ENCODE data around the gene ATP10A. TPM values are rescaled to one million over a fixed set of nuclear protein-coding genes. Genes with fewer than 3 reads are reported as not detected.

Gene ATP10A
- total and polyA plus RNA-seq, 7 donors, result 0.08 to 0.60 (median 0.36) TPM

DNA sequence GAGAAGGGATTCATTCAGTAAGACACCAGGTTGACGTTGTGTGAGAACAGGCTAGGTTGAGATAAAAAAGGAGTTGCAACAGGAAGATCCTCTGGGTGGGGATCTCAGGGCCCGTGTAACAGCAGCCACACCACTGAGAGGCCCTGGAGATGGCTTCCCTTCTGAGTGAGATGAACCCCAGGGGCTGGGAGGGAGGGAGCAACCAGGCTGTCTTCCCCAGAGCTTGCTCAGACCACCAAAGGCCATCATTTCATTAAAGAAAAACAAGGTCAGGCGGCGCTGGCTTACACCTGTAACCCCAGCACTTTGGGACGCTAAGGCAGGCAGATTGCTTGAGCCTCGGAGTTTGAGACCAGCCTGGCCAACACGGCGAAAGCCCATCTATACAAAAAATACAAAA, 187.7 kb downstream of the ATP10A start:
- Histone ChIP-seq H3K27ac (peak overlapping the region; percentile 58), H3K4me1 (peaks cover 50% of the 10 kb centered on the region), H3K4me3 (no peak overlapping the region), H3K9me3 (no peaks in the 10 kb centered on the region), H3K27me3 (ENCODE audit: insufficient read depth in 3 of 3, low read length in 2 of 3) (no peaks in the 10 kb centered on the region), H3K36me3 (ENCODE audit: insufficient read depth in 1 of 2, low read depth in 1 of 2) (no peaks in the 10 kb centered on the region)
- ATAC-seq, result peak in 2 of 4 donors; percentile 2 to 6
- intact Hi-C loops (cut with DNase I), result loop anchor here in 1 of 2 donors (5.0 kb wide), 1 partner anchor 108 kb away; no protein-coding TSS in a partner anchor
- TF ChIP-seq CTCF (IDR thresholded peaks at IDR 0.05), result no peak
- no peak for DNase-seq
- 68 to 71% (median 70%) methylated on average over 8 of the region's 8 CpGs for WGBS, 3 donors

DNA sequence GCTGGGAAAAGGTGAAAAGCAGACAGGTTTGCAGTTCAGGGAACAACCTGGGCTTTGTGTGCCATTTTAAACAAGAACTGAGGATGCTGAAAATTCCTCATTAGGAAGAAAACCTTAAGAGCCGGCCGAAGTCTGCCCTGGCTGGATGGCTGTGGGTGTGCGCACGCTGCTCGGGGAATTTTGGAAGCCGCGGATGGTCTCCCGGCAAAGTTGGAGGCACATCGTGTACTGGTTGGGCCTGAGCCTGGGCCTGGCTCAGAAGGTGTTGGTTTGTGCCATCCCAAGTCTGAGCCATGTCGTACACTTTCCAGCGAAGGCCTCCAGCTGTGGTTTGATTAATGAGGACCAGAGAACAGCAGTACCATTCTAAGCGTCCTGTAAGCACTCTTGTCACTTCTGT, 188.2 kb downstream of the ATP10A start:
- no peak overlapping the region for H3K4me3 ChIP-seq
- no peak for TF ChIP-seq CTCF (IDR thresholded peaks at IDR 0.05)
- H3K27me3 ChIP-seq (ENCODE audit: insufficient read depth in 3 of 3, low read length in 2 of 3), result no peaks in the 10 kb centered on the region
- H3K4me1 ChIP-seq, result peaks cover 55% of the 10 kb centered on the region
- WGBS, 3 donors, result 23 to 26% (median 26%) methylated on average over 12 of the region's 12 CpGs
- no peaks in the 10 kb centered on the region for H3K36me3 ChIP-seq (ENCODE audit: insufficient read depth in 1 of 2, low read depth in 1 of 2)
- DNase-seq (peak; percentile 81 to 93), ATAC-seq (peak; percentile 55 to 76 (median 74))
- no peaks in the 10 kb centered on the region for H3K9me3 ChIP-seq
- intact Hi-C loops (cut with DNase I), result loop anchor here in 1 of 2 donors (5.0 kb wide), 1 partner anchor 108 kb away; no protein-coding TSS in a partner anchor
- peak overlapping the region; percentile 58 for H3K27ac ChIP-seq

- intact Hi-C loops (cut with DNase I), result no loop called here
- ATAC-seq (no peak), DNase-seq (no peak)
- Histone ChIP-seq H3K4me1 (peaks cover 55% of the 10 kb centered on the region), H3K27me3 (ENCODE audit: insufficient read depth in 3 of 3, low read length in 2 of 3) (no peaks in the 10 kb centered on the region), H3K36me3 (ENCODE audit: insufficient read depth in 1 of 2, low read depth in 1 of 2) (no peaks in the 10 kb centered on the region), H3K4me3 (no peak overlapping the region), H3K27ac (no peak overlapping the region), H3K9me3 (no peaks in the 10 kb centered on the region)
- 80 to 87% (median 81%) methylated on average over 8 of the region's 8 CpGs for WGBS, 3 donors
- no peak for TF ChIP-seq CTCF (IDR thresholded peaks at IDR 0.05)
Measured at GRCh38 chr15:25673972-25674371, 189.2 kb downstream of the ATP10A start.

DNA sequence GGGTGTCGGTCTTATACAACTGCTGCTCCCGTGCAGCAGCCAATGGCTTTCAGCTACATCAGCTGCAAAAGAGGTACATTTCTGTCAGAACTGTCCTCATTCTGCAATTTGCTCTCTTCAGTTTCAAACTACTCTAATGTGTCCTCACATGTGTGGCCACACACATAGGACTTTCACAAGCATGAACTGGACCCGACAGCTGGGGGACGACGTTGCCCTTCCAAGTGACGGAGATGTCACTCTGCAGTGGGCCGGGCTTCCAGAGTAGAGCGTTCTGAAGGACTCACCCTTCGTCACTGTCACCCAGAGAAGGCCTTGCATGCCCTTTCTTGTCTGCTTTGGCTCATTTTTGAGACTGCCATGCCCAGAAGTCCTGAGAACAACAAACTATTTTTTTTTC, 189.8 kb downstream of the ATP10A start:
- ATAC-seq (peak in 2 of 4 donors; percentile 31 to 44), DNase-seq (peak in 1 of 2 donors; percentile 68)
- intact Hi-C loops (cut with DNase I), result no loop called here
- H3K4me1 ChIP-seq, result peaks cover 55% of the 10 kb centered on the region
- no peaks in the 10 kb centered on the region for H3K27me3 ChIP-seq (ENCODE audit: insufficient read depth in 3 of 3, low read length in 2 of 3)
- TF ChIP-seq CTCF (IDR thresholded peaks at IDR 0.05), result no peak
- H3K4me3 ChIP-seq, result no peak overlapping the region
- 45 to 73% (median 48%) methylated on average over 9 of the region's 9 CpGs for WGBS, 3 donors
- no peak overlapping the region for H3K27ac ChIP-seq
- H3K36me3 ChIP-seq (ENCODE audit: insufficient read depth in 1 of 2, low read depth in 1 of 2), result no peaks in the 10 kb centered on the region
- no peaks in the 10 kb centered on the region for H3K9me3 ChIP-seq

GRCh38 chr15:25671132-25671531, 192.0 kb downstream of the ATP10A start:
- H3K27me3 ChIP-seq (ENCODE audit: insufficient read depth in 3 of 3, low read length in 2 of 3), result no peaks in the 10 kb centered on the region
- no peaks in the 10 kb centered on the region for H3K36me3 ChIP-seq (ENCODE audit: insufficient read depth in 1 of 2, low read depth in 1 of 2)
- no peaks in the 10 kb centered on the region for H3K9me3 ChIP-seq
- intact Hi-C loops (cut with DNase I), result no loop called here
- peak overlapping the region; percentile 43 for H3K4me3 ChIP-seq
- WGBS, 3 donors, result 0 to 1% (median 0%) methylated on average over 6 of the region's 6 CpGs
- ATAC-seq (peak; percentile 70 to 82 (median 82)), DNase-seq (peak; percentile 42 to 79)
- peaks cover 55% of the 10 kb centered on the region for H3K4me1 ChIP-seq
- no peak for TF ChIP-seq CTCF (IDR thresholded peaks at IDR 0.05)
- H3K27ac ChIP-seq, result peak overlapping the region; percentile 91
